ENCODE data around the gene SLC1A1. TPM values are rescaled to one million over a fixed set of nuclear protein-coding genes. Genes with fewer than 3 reads are reported as not detected.
A peak's percentile ranks its signal among the peaks of the same experiment; 100 is the strongest.

The SLC1A1 gene
- total and polyA plus RNA-seq, 3 experiments from 2014 or later = 0.09 TPM; not detected in 2

DNA sequence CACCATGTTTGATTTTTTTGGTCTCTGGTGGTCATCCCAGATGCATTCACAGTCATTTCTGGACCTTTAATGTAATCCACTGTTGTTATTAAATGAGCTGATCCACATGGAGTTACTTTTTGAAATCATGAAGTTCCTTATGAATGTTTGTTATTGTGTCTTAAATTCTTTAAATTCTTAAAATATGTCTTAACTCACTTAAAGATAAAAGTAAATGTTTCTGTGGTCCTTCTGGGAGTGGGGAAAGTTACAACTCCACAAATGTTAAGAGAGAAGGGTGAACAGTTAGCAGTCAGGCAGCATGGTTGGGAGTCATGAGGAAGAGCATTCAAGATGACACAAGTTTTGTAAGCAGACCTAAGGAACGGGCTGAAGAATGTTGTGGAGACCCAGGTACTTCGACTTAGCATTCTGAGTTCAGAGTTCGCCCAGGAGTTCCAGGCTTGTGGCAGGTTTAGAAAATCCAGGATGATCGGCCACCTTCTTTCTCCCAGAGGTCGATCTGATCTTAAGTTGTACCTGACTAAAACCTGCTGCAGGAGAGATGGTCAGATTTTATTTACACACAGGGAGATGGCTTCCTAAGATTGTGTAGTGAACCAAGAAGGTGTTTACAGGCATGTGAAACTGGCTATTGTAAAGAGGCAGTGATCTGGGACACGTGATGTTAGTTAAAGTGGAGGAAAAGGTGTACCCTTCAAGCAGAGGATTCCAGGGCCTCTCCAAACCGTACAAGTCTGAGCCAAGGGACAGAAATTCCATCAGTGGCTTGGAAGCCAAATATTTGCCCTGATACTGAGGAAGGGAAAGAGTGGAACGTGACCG lies 17.2 kb downstream of the SLC1A1 start:
- Mint-ChIP-seq H3K4me1 (no peaks in the 10 kb centered on the region), H3K27ac (peak overlapping the region in 2 of 8 donors; percentile 9 to 20), H3K9me3 (peaks cover 0 to 1% (median 0%) of the 10 kb centered on the region in 5 donors), H3K36me3 (peaks cover 0 to 1% (median 0%) of the 10 kb centered on the region in 3 donors), H3K27me3 (peaks cover 3 to 4% of the 10 kb centered on the region in 2 donors), H3K4me3 (no peak overlapping the region)
- H3K4me3 ChIP-seq (ENCODE audit: low read length) = no peak overlapping the region
- ChIA-PET CTCF (no interaction called here), POLR2A (no interaction called here)
- H3K9me3 ChIP-seq (ENCODE audit: low read length) = no peaks in the 10 kb centered on the region
- no peaks in the 10 kb centered on the region for H3K27me3 ChIP-seq (ENCODE audit: insufficient read depth, low read length, poor library complexity, severe bottlenecking)
- DNase-seq = no peak
- H3K36me3 ChIP-seq (ENCODE audit: insufficient read depth, low read length) = no peaks in the 10 kb centered on the region
- H3K27ac ChIP-seq (ENCODE audit: low read depth, low read length) = no peak overlapping the region
- no peaks in the 10 kb centered on the region for H3K4me1 ChIP-seq (ENCODE audit: insufficient read depth, low read length)

DNA sequence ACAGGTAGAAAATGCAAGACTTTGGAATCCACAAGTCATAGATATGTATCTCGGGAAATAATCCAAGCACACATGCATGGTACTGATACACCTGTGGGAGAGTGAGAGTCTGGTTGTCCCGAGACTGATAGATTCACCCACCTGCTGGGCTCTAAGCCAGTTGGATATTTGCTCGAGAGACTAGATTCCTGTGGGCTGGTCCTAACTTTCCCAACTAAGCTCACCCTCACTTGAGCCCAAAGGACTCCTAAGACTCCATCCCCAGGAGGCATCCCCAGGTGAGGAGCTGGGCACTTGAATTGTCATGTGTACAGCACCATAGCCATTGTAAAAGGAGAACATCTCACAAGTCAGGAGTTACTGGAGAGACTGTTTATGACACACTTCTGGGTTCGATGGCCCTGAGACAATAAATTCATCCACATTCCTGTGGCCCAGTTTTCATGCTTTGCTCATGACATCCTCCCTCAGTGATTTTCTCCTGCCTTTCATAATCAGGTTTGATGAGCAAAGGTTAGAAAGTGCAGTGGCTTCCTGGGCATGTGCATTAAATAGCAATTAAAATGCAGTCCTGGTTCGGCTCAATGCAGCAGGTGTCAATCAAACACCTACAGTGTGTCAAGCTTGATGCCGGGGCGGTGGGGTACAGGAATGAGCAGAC lies 18.1 kb downstream of the SLC1A1 start:
- Mint-ChIP-seq H3K27me3 (peaks cover 3 to 4% of the 10 kb centered on the region in 2 donors), H3K4me3 (no peak overlapping the region), H3K4me1 (no peaks in the 10 kb centered on the region), H3K9me3 (peaks cover 0 to 1% (median 0%) of the 10 kb centered on the region in 5 donors), H3K27ac (peak overlapping the region in 2 of 8 donors; percentile 4 to 22), H3K36me3 (peaks cover 0 to 1% (median 0%) of the 10 kb centered on the region in 3 donors)
- no peaks in the 10 kb centered on the region for H3K9me3 ChIP-seq (ENCODE audit: low read length)
- no peaks in the 10 kb centered on the region for H3K4me1 ChIP-seq (ENCODE audit: insufficient read depth, low read length)
- H3K36me3 ChIP-seq (ENCODE audit: insufficient read depth, low read length) = no peaks in the 10 kb centered on the region
- H3K4me3 ChIP-seq (ENCODE audit: low read length) = no peak overlapping the region
- POLR2A ChIA-PET = no interaction called here
- CTCF ChIA-PET = no interaction called here
- no peak overlapping the region for H3K27ac ChIP-seq (ENCODE audit: low read depth, low read length)
- DNase-seq = no peak
- H3K27me3 ChIP-seq (ENCODE audit: insufficient read depth, low read length, poor library complexity, severe bottlenecking) = no peaks in the 10 kb centered on the region

DNA sequence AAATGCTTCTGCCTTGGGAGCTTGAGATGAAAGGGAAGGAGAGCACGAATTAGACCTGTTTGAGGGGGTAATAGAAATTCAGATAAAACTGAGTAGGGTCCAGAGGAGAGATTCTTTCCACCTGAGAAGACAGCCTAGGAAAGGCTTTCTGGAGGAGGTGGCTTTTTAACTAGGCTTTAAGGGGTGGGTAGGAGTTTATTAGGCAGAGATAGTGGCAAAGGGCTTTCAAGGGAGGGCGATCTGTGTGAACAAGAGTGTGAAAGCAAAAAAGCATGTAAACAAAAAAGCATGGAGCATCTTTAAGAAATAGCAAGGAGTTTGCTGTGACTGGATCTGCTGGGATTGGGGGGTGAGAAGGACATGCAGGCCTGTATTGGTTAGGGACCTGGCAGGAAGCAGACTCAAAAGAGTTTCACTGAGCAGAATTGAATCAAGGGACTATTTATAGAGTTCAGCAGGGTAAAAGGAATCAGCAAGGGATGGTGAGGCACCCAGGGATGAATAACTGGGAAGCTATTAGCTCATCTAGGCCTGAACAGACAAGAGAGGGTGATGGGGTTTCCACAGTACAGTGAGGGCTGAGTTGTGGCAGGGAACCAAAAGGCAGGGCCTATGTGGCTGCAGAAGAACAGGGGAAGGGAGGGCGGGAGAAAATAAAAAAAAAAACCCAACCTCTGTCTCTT lies 18.8 kb downstream of the SLC1A1 start:
- no peaks in the 10 kb centered on the region for H3K4me1 Mint-ChIP-seq
- no peaks in the 10 kb centered on the region for H3K9me3 ChIP-seq (ENCODE audit: low read length)
- H3K4me1 ChIP-seq (ENCODE audit: insufficient read depth, low read length) = no peaks in the 10 kb centered on the region
- no peak overlapping the region for H3K4me3 ChIP-seq (ENCODE audit: low read length)
- H3K36me3 ChIP-seq (ENCODE audit: insufficient read depth, low read length) = no peaks in the 10 kb centered on the region
- H3K27ac Mint-ChIP-seq = peak overlapping the region in 3 of 8 donors; percentile 4 to 43 (median 22)
- no peak overlapping the region for H3K27ac ChIP-seq (ENCODE audit: low read depth, low read length)
- H3K9me3 Mint-ChIP-seq = peaks cover 0 to 1% (median 0%) of the 10 kb centered on the region in 5 donors
- H3K36me3 Mint-ChIP-seq = peaks cover 0 to 1% (median 0%) of the 10 kb centered on the region in 3 donors
- H3K27me3 ChIP-seq (ENCODE audit: insufficient read depth, low read length, poor library complexity, severe bottlenecking) = no peaks in the 10 kb centered on the region
- H3K4me3 Mint-ChIP-seq = no peak overlapping the region
- ChIA-PET CTCF (no interaction called here), POLR2A (no interaction called here)
- DNase-seq = no peak
- H3K27me3 Mint-ChIP-seq = peaks cover 3 to 4% of the 10 kb centered on the region in 2 donors

DNA sequence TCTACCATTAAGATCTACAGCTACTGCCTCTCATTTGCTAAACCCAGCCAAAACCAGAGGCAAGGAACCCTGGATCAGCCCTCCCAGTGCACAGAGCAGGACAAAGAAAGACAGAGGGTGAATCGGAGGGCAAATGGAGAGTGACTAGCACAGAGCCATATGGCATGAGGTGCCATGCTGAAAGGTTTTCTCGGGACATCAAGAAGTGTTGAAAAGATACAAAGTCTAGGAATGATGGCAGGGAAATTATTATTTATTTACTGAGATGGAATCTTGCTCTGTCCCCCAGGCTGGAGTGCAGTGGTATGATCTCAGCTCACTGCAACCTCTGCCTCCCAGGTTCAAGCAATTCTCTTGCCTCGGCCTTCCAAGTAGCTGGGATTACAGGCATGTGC lies 19.3 kb downstream of the SLC1A1 start:
- no peaks in the 10 kb centered on the region for H3K36me3 ChIP-seq (ENCODE audit: insufficient read depth, low read length)
- H3K4me3 ChIP-seq (ENCODE audit: low read length) = no peak overlapping the region
- peaks cover 0 to 1% (median 0%) of the 10 kb centered on the region in 5 donors for H3K9me3 Mint-ChIP-seq
- peaks cover 0 to 1% (median 0%) of the 10 kb centered on the region in 3 donors for H3K36me3 Mint-ChIP-seq
- no peaks in the 10 kb centered on the region for H3K4me1 ChIP-seq (ENCODE audit: insufficient read depth, low read length)
- H3K4me3 Mint-ChIP-seq = no peak overlapping the region
- DNase-seq = no peak
- no peaks in the 10 kb centered on the region for H3K4me1 Mint-ChIP-seq
- peaks cover 3 to 7% of the 10 kb centered on the region in 2 donors for H3K27me3 Mint-ChIP-seq
- H3K27ac Mint-ChIP-seq = no peak overlapping the region
- no peaks in the 10 kb centered on the region for H3K9me3 ChIP-seq (ENCODE audit: low read length)
- H3K27ac ChIP-seq (ENCODE audit: low read depth, low read length) = no peak overlapping the region
- POLR2A ChIA-PET = no interaction called here
- H3K27me3 ChIP-seq (ENCODE audit: insufficient read depth, low read length, poor library complexity, severe bottlenecking) = no peaks in the 10 kb centered on the region
- CTCF ChIA-PET = no interaction called here

DNA sequence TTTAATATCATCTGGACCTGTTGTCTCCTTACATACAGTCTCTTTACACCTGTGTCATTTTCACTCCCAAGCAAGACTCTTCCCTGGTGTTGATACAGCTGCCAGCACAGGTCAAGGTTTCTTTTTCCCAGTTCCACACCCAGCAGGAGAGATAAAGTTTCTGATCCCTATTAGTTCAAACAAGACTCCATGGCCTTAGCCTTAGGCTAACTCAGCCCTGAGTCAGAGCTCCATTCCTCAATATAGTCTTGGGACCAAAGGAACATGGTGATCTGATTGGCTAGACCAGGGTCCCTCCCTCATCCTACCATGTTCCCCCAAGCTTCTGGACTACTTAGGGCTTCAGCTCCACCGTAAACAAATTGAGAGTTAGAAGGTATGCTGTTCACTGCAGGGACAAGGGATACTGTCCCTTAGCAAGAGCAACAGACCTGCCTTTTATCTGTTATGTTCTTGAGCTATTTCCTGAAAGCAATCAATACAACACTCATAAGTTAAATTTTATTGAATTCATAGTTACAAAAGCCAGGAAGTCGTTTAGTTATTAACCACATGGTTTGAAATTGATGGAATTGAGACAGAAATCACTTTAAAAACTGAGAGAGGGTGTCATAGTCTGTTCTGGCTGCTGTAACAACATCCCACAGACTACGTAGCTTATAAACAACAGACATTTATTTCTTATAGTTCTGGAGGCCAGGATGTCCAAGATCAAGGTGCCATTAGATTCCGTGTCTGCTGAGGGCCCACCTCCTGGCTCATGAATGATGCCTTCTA lies 20.5 kb downstream of the SLC1A1 start:
- Histone ChIP-seq H3K4me3 (ENCODE audit: low read length) (no peak overlapping the region), H3K36me3 (ENCODE audit: insufficient read depth, low read length) (no peaks in the 10 kb centered on the region), H3K9me3 (ENCODE audit: low read length) (no peaks in the 10 kb centered on the region), H3K27ac (ENCODE audit: low read depth, low read length) (no peak overlapping the region), H3K27me3 (ENCODE audit: insufficient read depth, low read length, poor library complexity, severe bottlenecking) (no peaks in the 10 kb centered on the region), H3K4me1 (ENCODE audit: insufficient read depth, low read length) (no peaks in the 10 kb centered on the region)
- H3K27me3 Mint-ChIP-seq = peaks cover 0 to 7% of the 10 kb centered on the region in 2 donors
- H3K36me3 Mint-ChIP-seq = peaks cover 0 to 1% (median 0%) of the 10 kb centered on the region in 3 donors
- H3K9me3 Mint-ChIP-seq = peaks cover 0 to 1% (median 0%) of the 10 kb centered on the region in 5 donors
- H3K27ac Mint-ChIP-seq = no peak overlapping the region
- no peaks in the 10 kb centered on the region for H3K4me1 Mint-ChIP-seq
- CTCF ChIA-PET = interaction anchor here (1.2 kb wide), 1 partner anchor 194 kb away, joined by 3 read pairs; no protein-coding TSS in a partner anchor
- no peak overlapping the region for H3K4me3 Mint-ChIP-seq
- POLR2A ChIA-PET = no interaction called here
- DNase-seq = no peak

DNA sequence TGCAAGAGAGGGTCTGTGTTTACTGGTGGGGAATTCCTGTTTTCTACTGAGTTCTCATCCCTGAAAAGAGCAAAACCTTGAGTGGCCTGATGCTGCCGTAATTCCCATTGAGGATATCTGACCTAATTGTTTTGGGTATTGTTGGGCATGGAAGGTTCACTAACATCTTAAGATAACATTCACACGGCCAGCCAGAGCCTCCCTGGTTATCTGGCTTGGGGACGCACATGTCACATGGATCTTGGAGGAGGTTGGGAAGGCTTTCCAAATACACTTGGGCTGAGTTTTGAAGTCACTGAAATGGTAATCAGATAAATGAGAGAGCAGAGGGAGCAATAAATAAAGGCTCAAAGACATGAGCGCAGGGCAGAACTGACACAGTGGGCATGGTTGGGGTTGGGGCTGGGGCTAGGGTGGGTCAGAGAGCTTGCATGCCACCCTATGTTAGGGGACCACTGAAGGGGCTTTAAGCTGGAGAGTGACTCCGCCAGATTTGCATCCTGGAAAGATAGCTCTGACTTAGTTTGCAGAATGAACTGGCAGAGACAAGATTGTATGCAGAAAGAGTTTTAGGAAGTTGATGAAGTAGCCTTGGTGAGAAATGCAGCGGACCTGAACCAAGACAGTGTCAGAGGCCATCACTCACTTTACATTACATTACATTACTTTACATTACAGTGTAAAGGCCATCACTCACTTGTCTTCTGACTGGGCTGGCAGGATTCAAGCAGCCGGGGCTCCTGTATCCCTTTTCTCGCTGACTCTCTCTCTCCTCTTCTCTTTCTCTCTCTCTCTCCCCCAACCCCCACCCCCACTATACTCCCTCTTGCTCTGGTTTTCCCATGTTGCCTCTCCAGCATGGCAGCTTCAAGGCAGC lies 24.2 kb downstream of the SLC1A1 start:
- no peaks in the 10 kb centered on the region for H3K9me3 ChIP-seq (ENCODE audit: low read length)
- ChIA-PET POLR2A (no interaction called here), CTCF (no interaction called here)
- H3K4me1 Mint-ChIP-seq = peaks cover 11 to 12% (median 11%) of the 10 kb centered on the region in 3 donors
- no peak overlapping the region for H3K27ac ChIP-seq (ENCODE audit: low read depth, low read length)
- no peak overlapping the region for H3K4me3 Mint-ChIP-seq
- no peaks in the 10 kb centered on the region for H3K4me1 ChIP-seq (ENCODE audit: insufficient read depth, low read length)
- H3K27me3 ChIP-seq (ENCODE audit: insufficient read depth, low read length, poor library complexity, severe bottlenecking) = no peaks in the 10 kb centered on the region
- no peaks in the 10 kb centered on the region for H3K36me3 ChIP-seq (ENCODE audit: insufficient read depth, low read length)
- peak overlapping the region in 1 of 8 donors; percentile 85 for H3K27ac Mint-ChIP-seq
- H3K4me3 ChIP-seq (ENCODE audit: low read length) = no peak overlapping the region
- H3K27me3 Mint-ChIP-seq = peaks cover 0 to 7% of the 10 kb centered on the region in 2 donors
- H3K9me3 Mint-ChIP-seq = peaks cover 0 to 1% (median 0%) of the 10 kb centered on the region in 5 donors
- no peak for DNase-seq
- no peaks in the 10 kb centered on the region for H3K36me3 Mint-ChIP-seq

DNA sequence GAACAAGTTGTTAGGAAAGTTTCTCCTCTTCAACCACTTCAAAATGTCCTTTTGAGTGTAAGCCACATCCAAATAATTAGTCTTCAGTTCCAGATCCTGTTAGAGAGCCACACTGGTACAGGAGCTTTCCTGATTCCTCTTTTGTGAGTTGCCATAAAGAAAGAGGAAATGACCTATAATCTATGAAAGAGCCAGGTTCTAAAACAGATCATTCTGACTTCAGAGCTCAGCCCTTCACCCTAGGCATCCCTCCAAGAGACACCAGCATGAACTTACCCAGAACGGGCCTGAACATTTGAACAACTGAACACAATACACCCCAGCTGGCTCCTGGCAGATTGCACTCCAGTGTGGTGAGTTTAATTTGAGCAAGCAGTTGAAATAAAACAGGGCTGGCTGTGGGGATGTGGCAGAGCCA lies 25.7 kb downstream of the SLC1A1 start:
- H3K9me3 ChIP-seq (ENCODE audit: low read length) = no peaks in the 10 kb centered on the region
- H3K27me3 ChIP-seq (ENCODE audit: insufficient read depth, low read length, poor library complexity, severe bottlenecking) = no peaks in the 10 kb centered on the region
- Mint-ChIP-seq H3K27ac (peak overlapping the region in 2 of 8 donors; percentile 10 to 12), H3K9me3 (peaks cover 0 to 1% (median 0%) of the 10 kb centered on the region in 5 donors), H3K27me3 (peaks cover 0 to 4% of the 10 kb centered on the region in 2 donors), H3K4me3 (no peak overlapping the region), H3K4me1 (peaks cover 11 to 14% (median 11%) of the 10 kb centered on the region in 3 donors), H3K36me3 (no peaks in the 10 kb centered on the region)
- DNase-seq = no peak
- H3K36me3 ChIP-seq (ENCODE audit: insufficient read depth, low read length) = no peaks in the 10 kb centered on the region
- CTCF ChIA-PET = no interaction called here
- H3K4me3 ChIP-seq (ENCODE audit: low read length) = no peak overlapping the region
- POLR2A ChIA-PET = no interaction called here
- H3K4me1 ChIP-seq (ENCODE audit: insufficient read depth, low read length) = no peaks in the 10 kb centered on the region
- H3K27ac ChIP-seq (ENCODE audit: low read depth, low read length) = no peak overlapping the region
